GM12878 (cell line): Measurements from ENCODE around the gene CDC42BPA. TPM values are rescaled to one million over a fixed set of nuclear protein-coding genes. Genes with fewer than 3 reads are reported as not detected.

Experiments used
- ATAC-seq: fragments of 200-7000 bp; cut with Tn5 transposase; 3 replicates; pipeline ENCODE4 v1.9.1; 2020; ENCODE audit warnings: mild to moderate bottlenecking, moderate library complexity
- BruUV-seq: library from RNA; stranded (reverse); fragments of 400-500 nt; replicated peaks from 2 replicates; lab custom pipeline; 2021; lab: Mats Ljungman, UMichigan
- CTCF ChIA-PET: fragments of 300-600 bp; sonication (Branson Sonifier 250); formaldehyde crosslinking; extraction: SDS; loops from one replicate; lab custom pipeline; 2021; ENCODE audit warnings: inconsistent platforms; lab: Yijun Ruan, JAX
- POLR2A ChIA-PET: fragments of 350-600 bp; formaldehyde crosslinking; extraction: SDS; loops from one replicate; lab custom pipeline; 2021; ENCODE audit warnings: inconsistent platforms; lab: Charles Lee
- RAD21 ChIA-PET: fragments of 300-600 bp; sonication (Branson Sonifier 250); formaldehyde crosslinking; loops from one replicate; lab custom pipeline; 2023; ENCODE audit warnings: antibody characterized with exemption; ENCODE audit not compliant: unreplicated experiment; lab: Charles Lee
- SMC1A ChIA-PET: fragments of 300-600 bp; sonication (Branson Sonifier 250); formaldehyde crosslinking; loops from one replicate; lab custom pipeline; 2023; ENCODE audit not compliant: unreplicated experiment, uncharacterized antibody; lab: Charles Lee
- DNase-seq: peaks from one replicate; pipeline ENCODE4 v3.0.0-alpha.2; 2011; ENCODE audit warnings: low read depth, low spot score
- FAIRE-seq: peaks from 3 replicates; lab custom pipeline; 2011; peaks lifted over from hg19 to GRCh38; lab: Jason Lieb, UNC
- H2AFZ ChIP-seq: 2 replicates; pipeline ENCODE4 v1.6.0; 2011; ENCODE audit warnings: low read depth, low read length, control low read depth; ENCODE audit not compliant: control insufficient read depth
- H3K27ac ChIP-seq: 2 replicates; pipeline ENCODE4 v1.5.1; 2011; ENCODE audit warnings: control low read depth; ENCODE audit not compliant: control insufficient read depth, insufficient read depth
- H3K27me3 ChIP-seq, 2 experiments: replicated peaks in 1 of 2; 2 replicates each; pipeline versions ENCODE4 v1.6.0 to v1.6.1; 2011; ENCODE audit warnings: low read length in 1 of 2; ENCODE audit not compliant: control insufficient read depth in 2 of 2, insufficient read depth in 2 of 2
- H3K36me3 ChIP-seq, 2 experiments: 2 replicates each; pipeline ENCODE4 v1.5.1; 2011; ENCODE audit warnings: low read length in 1 of 2; ENCODE audit not compliant: control insufficient read depth in 2 of 2, insufficient read depth in 2 of 2
- H3K4me1 ChIP-seq: 2 replicates; pipeline ENCODE4 v1.6.1; 2011; ENCODE audit warnings: mild to moderate bottlenecking, low read length, moderate library complexity, mixed read lengths; ENCODE audit not compliant: control insufficient read depth, insufficient read depth
- H3K4me2 ChIP-seq: 2 replicates; pipeline ENCODE4 v1.6.0; 2011; ENCODE audit warnings: control low read depth; ENCODE audit not compliant: control insufficient read depth, insufficient read depth
- H3K4me3 ChIP-seq: fragments of 200-600 bp; sonication (generic); 2 replicates; pipeline ENCODE4 v1.5.1; 2016
- H3K79me2 ChIP-seq: 2 replicates; pipeline ENCODE4 v1.6.0; 2011; ENCODE audit warnings: low read length; ENCODE audit not compliant: control insufficient read depth, insufficient read depth
- H3K9ac ChIP-seq: 2 replicates; pipeline ENCODE4 v1.8.0; 2011; ENCODE audit warnings: low read length, control low read depth, mixed read lengths; ENCODE audit not compliant: control insufficient read depth, insufficient read depth
- H3K9me3 ChIP-seq: replicated peaks from 3 replicates; pipeline ENCODE4 v1.5.1; 2011; ENCODE audit warnings: mild to moderate bottlenecking, low read length; ENCODE audit not compliant: control insufficient read depth, insufficient read depth
- H4K20me1 ChIP-seq: 2 replicates; pipeline ENCODE4 v1.6.0; 2011; ENCODE audit not compliant: control insufficient read depth, insufficient read depth
- CBX3 ChIP-seq: fragments of 200-600 bp; sonication (generic); IDR thresholded peaks from 2 replicates; pipeline ENCODE4 v1.6.1; 2016; ENCODE audit warnings: low read depth, borderline replicate concordance
- CEBPZ ChIP-seq: fragments of 150-350 bp; IDR thresholded peaks from 2 replicates; pipeline ENCODE4 v1.6.1; 2016; ENCODE audit warnings: low read depth, low read length
- CREM ChIP-seq: IDR thresholded peaks from 2 replicates; pipeline ENCODE4 v1.6.1; 2014; ENCODE audit warnings: antibody characterized with exemption, low read depth
- E4F1 ChIP-seq: fragments of 450-650 bp; IDR thresholded peaks from 2 replicates; pipeline ENCODE4 v1.6.1; 2018; ENCODE audit warnings: borderline replicate concordance, mild to moderate bottlenecking; ENCODE audit not compliant: partially characterized antibody
- KDM1A ChIP-seq: fragments of 200-600 bp; sonication (generic); IDR thresholded peaks from 2 replicates; pipeline ENCODE4 v1.6.1; 2016; ENCODE audit warnings: borderline replicate concordance
- MXI1 ChIP-seq: fragments of 150-350 bp; IDR thresholded peaks from 2 replicates; pipeline ENCODE4 v1.6.1; 2011; ENCODE audit warnings: low read depth, mild to moderate bottlenecking, inconsistent platforms, low read length, improper control_type of control experiment
- MYC ChIP-seq: IDR thresholded peaks from 2 replicates; pipeline ENCODE4 v1.6.1; 2011; ENCODE audit warnings: mild to moderate bottlenecking, low read length, moderate library complexity, inconsistent platforms; ENCODE audit not compliant: insufficient read depth, insufficient replicate concordance, insufficient read length, severe bottlenecking
- NBN ChIP-seq: fragments of 450-650 bp; IDR thresholded peaks from 2 replicates; pipeline ENCODE4 v1.6.1; 2016
- NFYA ChIP-seq: IDR thresholded peaks from 2 replicates; pipeline ENCODE4 v1.6.1; 2011; ENCODE audit warnings: low read depth, mild to moderate bottlenecking, low read length, improper control_type of control experiment, borderline replicate concordance
- NRF1 ChIP-seq: conservative IDR thresholded peaks from 2 replicates; pipeline ENCODE4 v1.6.1; 2011; ENCODE audit warnings: mild to moderate bottlenecking, low read depth, low read length, improper control_type of control experiment
- PKNOX1 ChIP-seq: fragments of 450-650 bp; IDR thresholded peaks from 2 replicates; pipeline ENCODE4 v1.6.1; 2016; ENCODE audit warnings: mild to moderate bottlenecking
- RBBP5 ChIP-seq: fragments of 200-600 bp; sonication (generic); conservative IDR thresholded peaks from 2 replicates; pipeline ENCODE4 v1.6.1; 2016
- RFX5 ChIP-seq: IDR thresholded peaks from 2 replicates; pipeline ENCODE4 v1.6.1; 2011; ENCODE audit warnings: low read depth, low read length, improper control_type of control experiment
- SIX5 ChIP-seq: IDR thresholded peaks from 2 replicates; pipeline ENCODE4 v1.6.1; 2011; ENCODE audit warnings: mild to moderate bottlenecking, low read depth, low read length, moderate library complexity; ENCODE audit not compliant: severe bottlenecking
- SUZ12 ChIP-seq: fragments of 200-600 bp; sonication (generic); IDR thresholded peaks from one replicate; pipeline ENCODE4 v1.6.1; 2018; ENCODE audit warnings: antibody characterized with exemption, mild to moderate bottlenecking; ENCODE audit not compliant: unreplicated experiment
- TAF1 ChIP-seq: IDR thresholded peaks from 2 replicates; pipeline ENCODE4 v1.6.1; 2011; ENCODE audit warnings: mild to moderate bottlenecking, low read depth, low read length, borderline replicate concordance
- YBX1 ChIP-seq: fragments of 450-650 bp; IDR thresholded peaks from 2 replicates; pipeline ENCODE4 v1.6.1; 2016; ENCODE audit warnings: antibody characterized with exemption
- WGBS: methylation state at CpG from one replicate; pipeline ENCODE4 v1.1.6; 2016; ENCODE audit warnings: low lambda C conversion rate; ENCODE audit not compliant: insufficient replicate concordance, insufficient coverage; ENCODE audit errors: missing lambda C conversion rate; 5-methylcytosine and 5-hydroxymethylcytosine counted together
- in situ Hi-C: fragments of 300-500 bp; cut with MboI; formaldehyde crosslinking; loops from 9 replicates; pipeline ENCODE4 v1.14.3; 2018; ENCODE audit warnings: mixed read lengths
- intact Hi-C: fragments of 100-400 bp; cut with micrococcal nuclease; formaldehyde crosslinking; loops from one replicate; pipeline ENCODE4 v1.14.2; 2022; ENCODE audit not compliant: unreplicated experiment
- polyA plus RNA-seq, 11 experiments: library from polyadenylated mRNA; depleted of rRNA in 4 of 11; unstranded in 6 of 11; stranded (reverse) in 5 of 11; fragments of >200 nt; fragmentation: Nextera tagmentation in 4 of 11; fragmentation: Illumina TruSeq in 1 of 11; extraction: Ambion mirVana in 4 of 11; extraction: Trizol in 1 of 11; gene quantifications; 1 replicate in 1 of 11; 2 replicates in 10 of 11; pipeline versions ENCODE4 v1.2.1 to v1.2.3, GENCODE V29; 2011 to 2016; ENCODE audit warnings: inconsistent platforms in 2 of 11, missing spikeins in 2 of 11, low read depth in 1 of 11
- total RNA-seq, 4 experiments: library from RNA; depleted of rRNA in 3 of 4; stranded (reverse); fragments of >200 nt in 3 of 4; fragmentation: Illumina TruSeq in 1 of 4; extraction: Trizol in 1 of 4; gene quantifications; 2 replicates each; pipeline versions ENCODE4 v1.2.1 to v1.2.3, GENCODE V29; 2013 to 2021

Gene CDC42BPA
- total and polyA plus RNA-seq, 10 of the 15 experiments (the other 5 are each of a cell fraction or from before 2014, with no cell fraction given) = 0.02 to 0.52 (median 0.10) TPM

- ChIA-PET SMC1A (no interaction called here), RAD21 (no interaction called here), POLR2A (no interaction called here), CTCF (no interaction called here)
- no peak overlapping the region for H3K9ac ChIP-seq
- H3K79me2 ChIP-seq = no peaks in the 10 kb centered on the region
- intact Hi-C loops (no loop called here), in situ Hi-C loops (no loop called here)
- ATAC-seq = no peak
- no peak for FAIRE-seq
- no peaks in the 10 kb centered on the region for H4K20me1 ChIP-seq
- H2AFZ ChIP-seq = no peak overlapping the region
- H3K4me3 ChIP-seq = no peak overlapping the region
- peaks cover 0 to 2% of the 10 kb centered on the region in 2 experiments; a peak in 2 of 4 replicates for H3K36me3 ChIP-seq
- WGBS = 79% methylated on average over 11 of the region's 12 CpGs
- no peaks in the 10 kb centered on the region for H3K9me3 ChIP-seq
- no peaks in the 10 kb centered on the region for H3K4me1 ChIP-seq
- no peak overlapping the region for H3K4me2 ChIP-seq
- TF ChIP-seq SUZ12 (no peak), CBX3 (no peak), TAF1 (no peak), RBBP5 (no peak), CREM (no peak), MXI1 (no peak), NRF1 (no peak), NBN (no peak), NFYA (no peak), KDM1A (no peak), E4F1 (no peak), YBX1 (no peak), MYC (no peak), CEBPZ (no peak), SIX5 (no peak), RFX5 (no peak), PKNOX1 (no peak)
- H3K27me3 ChIP-seq = no peaks in the 10 kb centered on the region
- no TSS peak for BruUV-seq
- H3K27ac ChIP-seq = no peak overlapping the region
- DNase-seq = no peak
Measured at GRCh38 chr1:226981386-226981817, 336.9 kb downstream of the CDC42BPA start.
